OCI-LY3 (cell line): ENCODE results near the gene KIF1B.

Experiments used
- EZH2phosphoT487 ChIP-seq: fragments of 200-600 bp; shearing (Covaris generic); IDR thresholded peaks from 2 replicates; pipeline ENCODE4 v1.6.1; 2018; ENCODE audit warnings: antibody characterized with exemption, mixed run types, low read depth
- TF ChIP-seq, protein P1 (sequence below): fragments of 200-600, 300-600 bp; sonication (generic); IDR thresholded peaks from 2 replicates; pipeline ENCODE4 v1.5.1; 2014; ENCODE audit warnings: antibody characterized with exemption, low read length, low read depth

DNA sequence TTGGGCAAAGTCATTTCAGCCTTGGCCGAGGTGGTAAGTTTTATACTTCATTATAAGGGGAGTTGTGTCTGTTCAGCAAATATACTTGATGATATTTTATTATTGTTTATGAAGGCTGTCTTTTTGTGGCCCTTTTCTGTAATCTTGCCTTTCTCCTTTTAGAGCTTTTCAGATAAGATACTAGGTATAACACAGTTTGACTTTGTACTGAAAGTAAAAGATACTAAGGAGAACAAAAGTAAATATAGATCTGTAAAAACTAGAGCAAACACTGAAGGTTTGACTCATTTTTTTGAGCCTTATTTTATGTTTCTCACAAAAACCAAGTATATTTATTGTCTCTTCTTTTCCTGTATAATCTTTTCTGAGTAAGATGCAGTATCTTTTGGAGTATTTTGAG lies 61.9 kb downstream of the KIF1B start:
- TF ChIP-seq, protein P1, sequence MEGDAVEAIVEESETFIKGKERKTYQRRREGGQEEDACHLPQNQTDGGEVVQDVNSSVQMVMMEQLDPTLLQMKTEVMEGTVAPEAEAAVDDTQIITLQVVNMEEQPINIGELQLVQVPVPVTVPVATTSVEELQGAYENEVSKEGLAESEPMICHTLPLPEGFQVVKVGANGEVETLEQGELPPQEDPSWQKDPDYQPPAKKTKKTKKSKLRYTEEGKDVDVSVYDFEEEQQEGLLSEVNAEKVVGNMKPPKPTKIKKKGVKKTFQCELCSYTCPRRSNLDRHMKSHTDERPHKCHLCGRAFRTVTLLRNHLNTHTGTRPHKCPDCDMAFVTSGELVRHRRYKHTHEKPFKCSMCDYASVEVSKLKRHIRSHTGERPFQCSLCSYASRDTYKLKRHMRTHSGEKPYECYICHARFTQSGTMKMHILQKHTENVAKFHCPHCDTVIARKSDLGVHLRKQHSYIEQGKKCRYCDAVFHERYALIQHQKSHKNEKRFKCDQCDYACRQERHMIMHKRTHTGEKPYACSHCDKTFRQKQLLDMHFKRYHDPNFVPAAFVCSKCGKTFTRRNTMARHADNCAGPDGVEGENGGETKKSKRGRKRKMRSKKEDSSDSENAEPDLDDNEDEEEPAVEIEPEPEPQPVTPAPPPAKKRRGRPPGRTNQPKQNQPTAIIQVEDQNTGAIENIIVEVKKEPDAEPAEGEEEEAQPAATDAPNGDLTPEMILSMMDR, result no peak
- TF ChIP-seq EZH2phosphoT487, result no peak
